ENCODE data around the gene A1BG.

GRCh38 chr19:58392945-58393724 lies 39.8 kb upstream of the A1BG start:
- no peak for TF ChIP-seq BHLHE40 (IDR thresholded peaks at IDR 0.05; ENCODE audit: low read depth, low read length)
- TF ChIP-seq TP53 (CRISPR knock-in tag; IDR thresholded peaks at IDR 0.05), result no peak
- no peak for TF ChIP-seq CTCF (IDR thresholded peaks at IDR 0.05)
- TF ChIP-seq JUNB (IDR thresholded peaks at IDR 0.05), result no peak
- no peak for TF ChIP-seq MAZ (IDR thresholded peaks at IDR 0.05; ENCODE audit: borderline replicate concordance, low read depth, low read length)
- no peak for TF ChIP-seq EP300 (IDR thresholded peaks at IDR 0.05)
- TF ChIP-seq MAFK (IDR thresholded peaks at IDR 0.05; ENCODE audit: partially characterized antibody), result no peak
- TF ChIP-seq POLR2A (IDR thresholded peaks at IDR 0.05; ENCODE audit: low read length), result no peak
- TF ChIP-seq RCOR1 (IDR thresholded peaks at IDR 0.05; ENCODE audit: low read depth, low read length), result no peak
- no peak for TF ChIP-seq REST (IDR thresholded peaks at IDR 0.05)
- no peak for TF ChIP-seq JUN (IDR thresholded peaks at IDR 0.05)
